Measurements from ENCODE around the gene UBLCP1. TPM values are rescaled to one million over a fixed set of nuclear protein-coding genes. Genes with fewer than 3 reads are reported as not detected.

Gene UBLCP1
- total RNA-seq, 2 donors from 2014 or later, result 13.2 to 16.2 TPM

DNA sequence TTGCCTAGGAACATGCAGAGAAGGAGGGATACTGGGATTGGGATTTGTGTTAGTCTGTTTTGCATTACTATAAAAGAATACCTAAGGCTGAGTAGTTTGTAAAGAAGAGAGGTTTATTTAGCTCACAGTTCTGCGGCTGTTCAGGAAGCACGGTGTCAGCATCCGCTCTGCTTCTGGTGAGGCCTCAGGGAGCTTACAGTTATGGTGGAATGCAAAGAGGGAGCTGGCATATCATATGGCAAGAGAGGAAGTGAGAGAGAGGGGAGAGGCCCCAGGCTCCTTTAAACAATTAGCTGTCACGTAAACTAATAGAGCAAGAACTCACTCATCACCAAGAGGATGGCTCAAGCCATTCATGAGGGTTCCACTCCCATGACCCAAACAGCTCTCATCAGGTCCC is 40.2 kb downstream of the UBLCP1 start:
- WGBS, 2 donors, result 84 to 94% methylated on average over 4 of the region's 4 CpGs
- intact Hi-C loops (cut with DNase I), result no loop called here
- H3K27ac ChIP-seq, result no peak overlapping the region
- no peaks in the 10 kb centered on the region for H3K36me3 ChIP-seq (replicated peaks in 1 of 2; ENCODE audit: insufficient read depth in 1 of 2, low read depth in 2 of 2)
- no peak overlapping the region for H3K4me3 ChIP-seq
- no peaks in the 10 kb centered on the region for H3K4me1 ChIP-seq
- H3K27me3 ChIP-seq, result no peaks in the 10 kb centered on the region
- peaks cover 0 to 9% (median 0%) of the 10 kb centered on the region in 3 donors for H3K9me3 ChIP-seq
- ATAC-seq, result no peak
- TF ChIP-seq POLR2A (IDR thresholded peaks at IDR 0.05), result no peak
- TF ChIP-seq, protein P1, sequence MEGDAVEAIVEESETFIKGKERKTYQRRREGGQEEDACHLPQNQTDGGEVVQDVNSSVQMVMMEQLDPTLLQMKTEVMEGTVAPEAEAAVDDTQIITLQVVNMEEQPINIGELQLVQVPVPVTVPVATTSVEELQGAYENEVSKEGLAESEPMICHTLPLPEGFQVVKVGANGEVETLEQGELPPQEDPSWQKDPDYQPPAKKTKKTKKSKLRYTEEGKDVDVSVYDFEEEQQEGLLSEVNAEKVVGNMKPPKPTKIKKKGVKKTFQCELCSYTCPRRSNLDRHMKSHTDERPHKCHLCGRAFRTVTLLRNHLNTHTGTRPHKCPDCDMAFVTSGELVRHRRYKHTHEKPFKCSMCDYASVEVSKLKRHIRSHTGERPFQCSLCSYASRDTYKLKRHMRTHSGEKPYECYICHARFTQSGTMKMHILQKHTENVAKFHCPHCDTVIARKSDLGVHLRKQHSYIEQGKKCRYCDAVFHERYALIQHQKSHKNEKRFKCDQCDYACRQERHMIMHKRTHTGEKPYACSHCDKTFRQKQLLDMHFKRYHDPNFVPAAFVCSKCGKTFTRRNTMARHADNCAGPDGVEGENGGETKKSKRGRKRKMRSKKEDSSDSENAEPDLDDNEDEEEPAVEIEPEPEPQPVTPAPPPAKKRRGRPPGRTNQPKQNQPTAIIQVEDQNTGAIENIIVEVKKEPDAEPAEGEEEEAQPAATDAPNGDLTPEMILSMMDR (IDR thresholded peaks at IDR 0.05), result no peak
- DNase-seq, result no peak

DNA sequence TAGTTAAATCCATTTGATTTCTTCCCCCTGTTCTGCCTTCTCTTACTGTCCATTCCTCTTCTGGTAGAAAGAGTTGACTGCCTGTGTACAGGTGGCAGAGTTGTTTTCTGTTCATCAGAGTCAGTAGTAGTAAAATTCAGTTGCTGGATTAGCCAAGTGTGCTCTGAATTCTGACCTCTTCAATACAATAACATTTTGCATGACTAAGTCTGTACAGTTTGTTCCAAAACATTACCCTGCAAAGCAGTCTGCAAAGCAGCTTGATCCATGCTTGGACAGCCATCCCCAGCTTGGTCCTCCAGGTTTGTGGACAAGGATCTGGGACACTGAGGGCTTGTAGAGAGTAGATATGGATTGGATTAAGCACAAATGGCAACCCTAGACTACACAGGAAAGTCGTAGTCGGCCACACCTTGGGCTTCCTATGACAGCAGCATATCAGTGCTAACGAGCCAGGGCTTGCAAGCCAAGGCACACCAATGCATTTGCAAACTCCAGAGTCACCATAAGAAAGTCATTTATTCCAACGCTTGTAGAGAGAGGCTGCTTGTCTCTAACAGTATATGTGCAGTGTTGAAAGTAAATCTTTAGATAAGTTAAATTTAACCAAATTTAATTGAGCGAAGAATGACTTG is 42.0 kb downstream of the UBLCP1 start:
- Histone ChIP-seq H3K27me3 (no peaks in the 10 kb centered on the region), H3K4me1 (no peaks in the 10 kb centered on the region), H3K27ac (no peak overlapping the region), H3K4me3 (no peak overlapping the region), H3K9me3 (peaks cover 0 to 6% (median 0%) of the 10 kb centered on the region in 3 donors), H3K36me3 (replicated peaks in 1 of 2; ENCODE audit: insufficient read depth in 1 of 2, low read depth in 2 of 2) (no peaks in the 10 kb centered on the region)
- DNase-seq, result no peak
- WGBS, 2 donors, result 50 to 81% methylated on average over 5 of the region's 5 CpGs
- intact Hi-C loops (cut with DNase I), result no loop called here
- ATAC-seq, result no peak
- TF ChIP-seq, protein P1 (IDR thresholded peaks at IDR 0.05), result no peak
- TF ChIP-seq POLR2A (IDR thresholded peaks at IDR 0.05), result no peak

DNA sequence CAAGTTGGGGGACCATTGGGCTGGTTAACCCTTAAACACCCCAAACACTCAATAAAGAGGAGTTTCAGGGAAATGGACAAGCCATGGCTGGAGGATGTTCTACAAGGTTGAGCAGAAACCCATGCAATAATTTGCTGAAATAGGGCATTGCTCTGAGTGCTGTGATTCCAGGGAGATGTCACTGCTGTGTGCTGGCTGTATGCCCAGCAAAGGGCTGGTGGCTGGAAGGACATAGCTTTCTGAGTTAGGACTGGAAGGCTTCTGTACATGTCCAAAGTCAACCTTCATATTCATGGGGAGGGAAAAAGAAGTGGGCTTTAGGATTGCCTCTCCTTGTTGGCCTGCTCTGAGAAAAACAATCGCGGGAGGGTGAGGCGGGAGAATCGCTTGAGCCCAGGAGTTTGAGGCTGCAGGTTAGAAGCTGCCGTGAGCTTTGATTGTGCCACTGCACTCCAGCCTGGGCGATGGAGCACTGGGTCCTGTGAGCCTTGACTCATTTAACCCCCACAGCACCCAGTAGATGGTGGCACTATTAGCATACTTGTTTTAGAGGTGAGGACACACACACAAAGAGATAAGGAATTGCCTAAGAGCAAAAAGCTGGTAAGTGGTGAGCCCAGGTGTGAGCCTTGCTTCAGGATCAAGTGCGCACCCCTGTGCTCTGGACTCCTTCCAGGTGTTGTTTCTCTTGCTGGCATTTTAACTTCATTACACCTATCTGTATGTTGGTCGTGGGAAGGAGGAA is 46.8 kb downstream of the UBLCP1 start:
- Histone ChIP-seq H3K9me3 (no peaks in the 10 kb centered on the region), H3K27ac (no peak overlapping the region), H3K36me3 (replicated peaks in 1 of 2; ENCODE audit: insufficient read depth in 1 of 2, low read depth in 2 of 2) (no peaks in the 10 kb centered on the region), H3K4me1 (no peaks in the 10 kb centered on the region), H3K27me3 (no peaks in the 10 kb centered on the region), H3K4me3 (no peak overlapping the region)
- DNase-seq (no peak), ATAC-seq (no peak)
- TF ChIP-seq, protein P1 (IDR thresholded peaks at IDR 0.05), result no peak
- TF ChIP-seq POLR2A (IDR thresholded peaks at IDR 0.05), result no peak
- WGBS, 2 donors, result 62 to 66% methylated on average over 8 of the region's 8 CpGs
- intact Hi-C loops (cut with DNase I), result no loop called here

DNA sequence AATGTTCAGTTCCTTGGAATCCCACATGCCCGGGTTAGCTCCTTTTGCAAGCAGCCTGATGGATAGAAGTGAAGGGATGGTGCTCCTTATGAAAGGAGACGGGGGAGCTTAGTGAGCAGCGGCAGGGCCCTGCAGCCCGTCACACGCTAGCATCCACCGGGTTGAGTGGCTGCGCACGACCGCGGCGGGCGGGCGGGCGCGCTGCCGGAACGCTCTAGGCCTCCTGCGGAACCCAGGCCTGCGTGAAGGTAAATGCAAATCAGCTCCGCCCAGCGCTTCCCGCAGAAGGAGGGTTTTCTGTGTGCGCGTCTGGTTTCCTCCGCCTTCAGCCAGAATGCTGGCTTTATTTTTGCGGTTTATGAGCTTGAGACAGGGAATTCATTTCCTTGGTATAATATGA is 47.4 kb downstream of the UBLCP1 start:
- WGBS, 2 donors, result 11 to 16% methylated on average over 23 to 26 of the region's 26 CpGs
- intact Hi-C loops (cut with DNase I), result no loop called here
- Histone ChIP-seq H3K4me3 (no peak overlapping the region), H3K27me3 (no peaks in the 10 kb centered on the region), H3K36me3 (replicated peaks in 1 of 2; ENCODE audit: insufficient read depth in 1 of 2, low read depth in 2 of 2) (no peaks in the 10 kb centered on the region), H3K9me3 (no peaks in the 10 kb centered on the region), H3K4me1 (no peaks in the 10 kb centered on the region), H3K27ac (no peak overlapping the region)
- ATAC-seq (no peak), DNase-seq (peak in 3 of 4 donors; percentile 13 to 36 (median 13))
- TF ChIP-seq, protein P1 (IDR thresholded peaks at IDR 0.05), result no peak
- TF ChIP-seq POLR2A (IDR thresholded peaks at IDR 0.05), result no peak
